H9 (cell line): ENCODE data around the gene S1PR4. TPM values are rescaled to one million over a fixed set of nuclear protein-coding genes. Genes with fewer than 3 reads are reported as not detected.

ENCODE experiments used
- DNase-seq: peaks from one replicate; pipeline ENCODE4 v3.0.0-alpha.2; 2017
- H2AFZ ChIP-seq: one replicate; pipeline ENCODE4 v1.6.1; 2013; ENCODE audit warnings: mild to moderate bottlenecking, low read length, control low read depth, moderate library complexity
- H2AK5ac ChIP-seq: 2 replicates; pipeline ENCODE4 v1.6.1; 2013; ENCODE audit warnings: low read length, control low read depth, mixed read lengths; ENCODE audit not compliant: insufficient read length
- H2BK120ac ChIP-seq: one replicate; pipeline ENCODE4 v1.6.1; 2013; ENCODE audit warnings: low read depth, mild to moderate bottlenecking, low read length, control low read depth, inconsistent platforms; ENCODE audit not compliant: poor library complexity, severe bottlenecking
- H2BK12ac ChIP-seq: 2 replicates; pipeline ENCODE4 v1.6.1; 2013; ENCODE audit warnings: low read length, control low read depth, mixed read lengths, low read depth; ENCODE audit not compliant: insufficient read length
- H2BK15ac ChIP-seq: 2 replicates; pipeline ENCODE4 v1.6.1; 2013; ENCODE audit warnings: low read depth, low read length, control low read depth
- H2BK20ac ChIP-seq: one replicate; pipeline ENCODE4 v1.6.1; 2013; ENCODE audit warnings: low read depth, mild to moderate bottlenecking, low read length, control low read depth, inconsistent platforms; ENCODE audit not compliant: poor library complexity, severe bottlenecking
- H2BK5ac ChIP-seq: 2 replicates; pipeline ENCODE4 v1.6.1; 2013; ENCODE audit warnings: low read length, control low read depth, mixed read lengths; ENCODE audit not compliant: insufficient read length
- H3K14ac ChIP-seq: 2 replicates; pipeline ENCODE4 v1.6.1; 2013; ENCODE audit warnings: low read length, control low read depth; ENCODE audit not compliant: insufficient read depth
- H3K18ac ChIP-seq: 2 replicates; pipeline ENCODE4 v1.6.1; 2013; ENCODE audit warnings: low read depth, mild to moderate bottlenecking, mixed read lengths, low read length, control low read depth; ENCODE audit not compliant: insufficient read length
- H3K23ac ChIP-seq: 2 replicates; pipeline ENCODE4 v1.6.1; 2013; ENCODE audit warnings: low read length, control low read depth, mixed read lengths, low read depth; ENCODE audit not compliant: insufficient read length
- H3K23me2 ChIP-seq: 2 replicates; pipeline ENCODE4 v1.6.1; 2013; ENCODE audit warnings: low read depth, mild to moderate bottlenecking, mixed read lengths, low read length, control low read depth; ENCODE audit not compliant: insufficient read length, poor library complexity, severe bottlenecking
- H3K27ac ChIP-seq: 2 replicates; pipeline ENCODE4 v1.5.1; 2013; ENCODE audit warnings: low read length, control low read depth, mixed read lengths, low read depth; ENCODE audit not compliant: insufficient read length
- H3K27me3 ChIP-seq: 2 replicates; pipeline ENCODE4 v1.6.1; 2013; ENCODE audit warnings: low read length, control low read depth, inconsistent platforms; ENCODE audit not compliant: insufficient read depth
- H3K4ac ChIP-seq: 2 replicates; pipeline ENCODE4 v1.6.1; 2013; ENCODE audit warnings: low read depth, mild to moderate bottlenecking, control low read depth, inconsistent platforms, low read length, moderate library complexity
- H3K4me1 ChIP-seq: 2 replicates; pipeline ENCODE4 v1.6.1; 2013; ENCODE audit warnings: low read length, control low read depth, inconsistent platforms; ENCODE audit not compliant: insufficient read depth
- H3K4me2 ChIP-seq: 2 replicates; pipeline ENCODE4 v1.6.1; 2013; ENCODE audit warnings: low read length, control low read depth, mixed read lengths; ENCODE audit not compliant: insufficient read length, insufficient read depth
- H3K56ac ChIP-seq: 2 replicates; pipeline ENCODE4 v1.6.1; 2013; ENCODE audit warnings: low read depth, mild to moderate bottlenecking, mixed read lengths, low read length, control low read depth; ENCODE audit not compliant: insufficient read length
- H3K79me1 ChIP-seq: 2 replicates; pipeline ENCODE4 v1.6.1; 2013; ENCODE audit warnings: low read depth, mild to moderate bottlenecking, moderate library complexity, low read length, control low read depth, inconsistent platforms; ENCODE audit not compliant: insufficient read depth, poor library complexity, severe bottlenecking
- H3K79me2 ChIP-seq: 2 replicates; pipeline ENCODE4 v1.6.1; 2013; ENCODE audit warnings: low read length, control low read depth, inconsistent platforms; ENCODE audit not compliant: insufficient read depth
- H3K9ac ChIP-seq: 2 replicates; pipeline ENCODE4 v1.6.1; 2013; ENCODE audit warnings: low read length, control low read depth, mixed read lengths; ENCODE audit not compliant: insufficient read length; ENCODE audit errors: extremely low read depth
- H3K9me3 ChIP-seq: one replicate; pipeline ENCODE4 v1.6.1; 2013; ENCODE audit warnings: low read depth, low read length, inconsistent platforms; ENCODE audit not compliant: control insufficient read depth
- H3T11ph ChIP-seq: one replicate; pipeline ENCODE4 v1.6.1; 2013; ENCODE audit warnings: mild to moderate bottlenecking, low read length, control low read depth, inconsistent platforms
- H4K20me1 ChIP-seq: one replicate; pipeline ENCODE4 v1.6.1; 2013; ENCODE audit not compliant: control insufficient read depth, insufficient read length, insufficient read depth
- H4K5ac ChIP-seq: 2 replicates; pipeline ENCODE4 v1.6.1; 2013; ENCODE audit warnings: low read depth, mild to moderate bottlenecking, mixed read lengths, low read length, control low read depth; ENCODE audit not compliant: insufficient read length
- H4K8ac ChIP-seq: replicated peaks from 2 replicates; pipeline ENCODE4 v1.6.1; 2013; ENCODE audit warnings: low read length, control low read depth, mixed read lengths, low read depth; ENCODE audit not compliant: insufficient read length
- H4K91ac ChIP-seq: 2 replicates; pipeline ENCODE4 v1.6.1; 2013; ENCODE audit warnings: low read depth, mild to moderate bottlenecking, moderate library complexity, mixed read lengths, low read length, control low read depth; ENCODE audit not compliant: insufficient read length
- H3K27ac Mint-ChIP-seq, 3 experiments: 2 replicates in 2 of 3; 3 replicates in 1 of 3; pipeline ENCODE4 v1.8.0; 2020 to 2021; ENCODE audit warnings: mixed read lengths in 3 of 3, mild to moderate bottlenecking in 1 of 3, moderate library complexity in 1 of 3
- H3K27me3 Mint-ChIP-seq: 2 replicates; pipeline ENCODE4 v1.8.0; 2021; ENCODE audit warnings: low read depth, mild to moderate bottlenecking, moderate library complexity, mixed read lengths
- H3K36me3 Mint-ChIP-seq, 3 experiments: 2 replicates in 2 of 3; 3 replicates in 1 of 3; pipeline ENCODE4 v1.8.0; 2020 to 2021; ENCODE audit warnings: low read depth in 3 of 3, mixed read lengths in 3 of 3; ENCODE audit not compliant: insufficient read depth in 1 of 3
- H3K4me1 Mint-ChIP-seq, 2 experiments: 2 replicates each; pipeline ENCODE4 v1.8.0; 2020; ENCODE audit warnings: mixed read lengths in 2 of 2
- H3K4me3 Mint-ChIP-seq, 2 experiments: 2 replicates in 1 of 2; 3 replicates in 1 of 2; pipeline ENCODE4 v1.8.0; 2020 to 2021; ENCODE audit warnings: mild to moderate bottlenecking in 2 of 2, mixed read lengths in 2 of 2, moderate library complexity in 1 of 2
- H3K9me3 Mint-ChIP-seq, 2 experiments: 2 replicates in 1 of 2; 3 replicates in 1 of 2; pipeline ENCODE4 v1.8.0; 2020; ENCODE audit warnings: mild to moderate bottlenecking in 2 of 2, mixed read lengths in 2 of 2, moderate library complexity in 1 of 2
- WGBS: extraction: QIAGEN DNeasy Blood & Tissue Kit; methylation state at CpG from one replicate; pipeline ENCODE4 v1.1.7; 2013; ENCODE audit warnings: missing lambda C conversion rate, low lambda C conversion rate, mixed read lengths; ENCODE audit not compliant: insufficient read length; ENCODE audit errors: extremely low coverage; 5-methylcytosine and 5-hydroxymethylcytosine counted together
- total RNA-seq: library from RNA; stranded (reverse); gene quantifications from 2 replicates; pipeline ENCODE4 v1.2.1, GENCODE V29; 2021
- TF ChIP-seq, protein P1 (sequence below): fragments of 200-600 bp; sonication (generic); conservative IDR thresholded peaks from 3 replicates; pipeline ENCODE4 v1.8.0; 2021; ENCODE audit warnings: antibody characterized with exemption, mild to moderate bottlenecking

The S1PR4 gene
- total RNA-seq, 1 experiment from 2014 or later, result not detected

- H3K4me1 ChIP-seq, result no peaks in the 10 kb centered on the region
- DNase-seq, result no peak
- peaks cover 18% of the 10 kb centered on the region for H3K79me1 ChIP-seq
- no peak overlapping the region for H4K5ac ChIP-seq
- H3K56ac ChIP-seq, result no peak overlapping the region
- no peak overlapping the region for H2BK120ac ChIP-seq
- no peak overlapping the region for H2BK12ac ChIP-seq
- H2BK15ac ChIP-seq, result no peak overlapping the region
- H3K27me3 Mint-ChIP-seq, result no peaks in the 10 kb centered on the region
- no peaks in the 10 kb centered on the region for H3K9me3 ChIP-seq
- H3K14ac ChIP-seq, result no peak overlapping the region
- peaks cover 4 to 11% of the 10 kb centered on the region in 2 experiments; a peak in 3 of 4 replicates for H3K4me1 Mint-ChIP-seq
- no peaks in the 10 kb centered on the region for H3K27me3 ChIP-seq
- WGBS, result no CpG with 5 or more reads among the region's 14 CpGs
- H2AK5ac ChIP-seq, result no peak overlapping the region
- no peak overlapping the region for H2BK5ac ChIP-seq
- no peak overlapping the region for H3K4ac ChIP-seq
- H3K9ac ChIP-seq, result no peak overlapping the region
- H2AFZ ChIP-seq, result no peak overlapping the region
- TF ChIP-seq, protein P1, sequence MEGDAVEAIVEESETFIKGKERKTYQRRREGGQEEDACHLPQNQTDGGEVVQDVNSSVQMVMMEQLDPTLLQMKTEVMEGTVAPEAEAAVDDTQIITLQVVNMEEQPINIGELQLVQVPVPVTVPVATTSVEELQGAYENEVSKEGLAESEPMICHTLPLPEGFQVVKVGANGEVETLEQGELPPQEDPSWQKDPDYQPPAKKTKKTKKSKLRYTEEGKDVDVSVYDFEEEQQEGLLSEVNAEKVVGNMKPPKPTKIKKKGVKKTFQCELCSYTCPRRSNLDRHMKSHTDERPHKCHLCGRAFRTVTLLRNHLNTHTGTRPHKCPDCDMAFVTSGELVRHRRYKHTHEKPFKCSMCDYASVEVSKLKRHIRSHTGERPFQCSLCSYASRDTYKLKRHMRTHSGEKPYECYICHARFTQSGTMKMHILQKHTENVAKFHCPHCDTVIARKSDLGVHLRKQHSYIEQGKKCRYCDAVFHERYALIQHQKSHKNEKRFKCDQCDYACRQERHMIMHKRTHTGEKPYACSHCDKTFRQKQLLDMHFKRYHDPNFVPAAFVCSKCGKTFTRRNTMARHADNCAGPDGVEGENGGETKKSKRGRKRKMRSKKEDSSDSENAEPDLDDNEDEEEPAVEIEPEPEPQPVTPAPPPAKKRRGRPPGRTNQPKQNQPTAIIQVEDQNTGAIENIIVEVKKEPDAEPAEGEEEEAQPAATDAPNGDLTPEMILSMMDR, result no peak
- no peak overlapping the region for H3T11ph ChIP-seq
- H3K9me3 Mint-ChIP-seq, result no peaks in the 10 kb centered on the region
- H3K23me2 ChIP-seq, result no peaks in the 10 kb centered on the region
- H3K27ac ChIP-seq, result no peak overlapping the region
- no peak overlapping the region for H3K23ac ChIP-seq
- no peak overlapping the region for H2BK20ac ChIP-seq
- no peak overlapping the region for H3K27ac Mint-ChIP-seq
- no peaks in the 10 kb centered on the region for H4K20me1 ChIP-seq
- peaks cover 10 to 31% (median 28%) of the 10 kb centered on the region in 3 experiments for H3K36me3 Mint-ChIP-seq
- no peak overlapping the region for H4K91ac ChIP-seq
- no peak overlapping the region for H3K4me3 Mint-ChIP-seq
- no peak overlapping the region for H3K18ac ChIP-seq
- peaks cover 9% of the 10 kb centered on the region; the same call in 1 of the 2 replicates for H3K79me2 ChIP-seq
- no peak overlapping the region for H4K8ac ChIP-seq
- no peak overlapping the region for H3K4me2 ChIP-seq
Observed at GRCh38 chr19:3192684-3193083, 14.1 kb downstream of the S1PR4 start.
